Mesothelial cell of epicardium (in vitro differentiated cells): ENCODE data around the gene MIA2. TPM values are rescaled to one million over a fixed set of nuclear protein-coding genes. Genes with fewer than 3 reads are reported as not detected.
"Not testable (repeated sequence)": the region's sequence is repeated elsewhere in the genome, so short reads cannot be mapped to it uniquely, and the experiment has no call there.

ENCODE experiments used
- DNase-seq, 2 experiments: peaks; one replicate each; pipeline ENCODE4 v3.0.0; 2021; ENCODE audit warnings: low spot score in 2 of 2; ENCODE audit not compliant: unreplicated experiment in 2 of 2
- H3K27ac Mint-ChIP-seq: 2 replicates; pipeline ENCODE4 v1.8.0; 2021; ENCODE audit warnings: mixed read lengths
- H3K27me3 Mint-ChIP-seq: 2 replicates; pipeline ENCODE4 v1.8.0; 2021; ENCODE audit warnings: low read depth, mixed read lengths
- H3K36me3 Mint-ChIP-seq: 2 replicates; pipeline ENCODE4 v1.8.0; 2021; ENCODE audit warnings: mixed read lengths
- H3K4me1 Mint-ChIP-seq: 2 replicates; pipeline ENCODE4 v1.8.0; 2021; ENCODE audit warnings: mixed read lengths
- H3K4me3 Mint-ChIP-seq: 2 replicates; pipeline ENCODE4 v1.8.0; 2021; ENCODE audit warnings: mild to moderate bottlenecking, moderate library complexity, mixed read lengths
- H3K9me3 Mint-ChIP-seq: 2 replicates; pipeline ENCODE4 v1.8.0; 2021; ENCODE audit warnings: mixed read lengths
- total RNA-seq: library from RNA; stranded (reverse); gene quantifications from 3 replicates; pipeline ENCODE4 v1.2.1, GENCODE V29; 2021
- TF ChIP-seq, protein P1 (sequence below): fragments of 200-600 bp; sonication (generic); IDR thresholded peaks from one replicate; pipeline ENCODE4 v1.5.0; 2021; ENCODE audit warnings: antibody characterized with exemption; ENCODE audit not compliant: unreplicated experiment

MIA2 gene
- total RNA-seq, 1 donor from 2014 or later, result 18.9 TPM

DNA sequence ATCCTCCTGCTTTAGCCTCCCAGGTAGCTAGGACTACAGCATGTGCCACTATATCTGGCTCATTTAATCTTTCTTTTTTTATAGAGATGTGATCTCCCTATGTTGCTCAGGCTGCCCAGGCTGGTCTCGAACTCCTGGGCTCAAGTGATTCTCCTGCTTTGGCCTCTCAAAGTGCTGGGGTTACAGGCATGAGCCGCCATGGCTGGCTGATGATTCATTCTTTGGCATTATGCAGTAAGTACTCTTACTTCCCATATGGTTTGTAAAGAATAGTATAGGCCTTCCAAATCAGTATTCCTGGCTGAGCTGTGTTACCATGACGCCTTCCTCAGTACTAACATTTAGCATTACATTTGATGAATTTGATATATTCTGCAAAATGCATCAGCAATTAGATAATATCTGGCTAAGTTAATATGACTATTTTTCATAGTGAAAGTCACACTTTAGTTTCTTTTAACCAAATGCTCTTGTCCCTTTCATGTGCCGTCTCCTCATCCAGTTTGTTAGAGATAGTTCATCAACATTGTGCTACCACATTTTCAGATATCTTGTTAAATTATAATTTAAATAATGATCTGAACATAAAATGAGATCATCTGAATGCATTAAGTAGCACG, 3.2 kb upstream of the MIA2 start:
- Mint-ChIP-seq H3K4me3 (no peak overlapping the region), H3K4me1 (peaks cover 11% of the 10 kb centered on the region), H3K36me3 (no peaks in the 10 kb centered on the region), H3K27me3 (no peaks in the 10 kb centered on the region), H3K9me3 (no peaks in the 10 kb centered on the region), H3K27ac (no peak overlapping the region)
- TF ChIP-seq, protein P1, sequence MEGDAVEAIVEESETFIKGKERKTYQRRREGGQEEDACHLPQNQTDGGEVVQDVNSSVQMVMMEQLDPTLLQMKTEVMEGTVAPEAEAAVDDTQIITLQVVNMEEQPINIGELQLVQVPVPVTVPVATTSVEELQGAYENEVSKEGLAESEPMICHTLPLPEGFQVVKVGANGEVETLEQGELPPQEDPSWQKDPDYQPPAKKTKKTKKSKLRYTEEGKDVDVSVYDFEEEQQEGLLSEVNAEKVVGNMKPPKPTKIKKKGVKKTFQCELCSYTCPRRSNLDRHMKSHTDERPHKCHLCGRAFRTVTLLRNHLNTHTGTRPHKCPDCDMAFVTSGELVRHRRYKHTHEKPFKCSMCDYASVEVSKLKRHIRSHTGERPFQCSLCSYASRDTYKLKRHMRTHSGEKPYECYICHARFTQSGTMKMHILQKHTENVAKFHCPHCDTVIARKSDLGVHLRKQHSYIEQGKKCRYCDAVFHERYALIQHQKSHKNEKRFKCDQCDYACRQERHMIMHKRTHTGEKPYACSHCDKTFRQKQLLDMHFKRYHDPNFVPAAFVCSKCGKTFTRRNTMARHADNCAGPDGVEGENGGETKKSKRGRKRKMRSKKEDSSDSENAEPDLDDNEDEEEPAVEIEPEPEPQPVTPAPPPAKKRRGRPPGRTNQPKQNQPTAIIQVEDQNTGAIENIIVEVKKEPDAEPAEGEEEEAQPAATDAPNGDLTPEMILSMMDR, result no peak
- no peak for DNase-seq

DNA sequence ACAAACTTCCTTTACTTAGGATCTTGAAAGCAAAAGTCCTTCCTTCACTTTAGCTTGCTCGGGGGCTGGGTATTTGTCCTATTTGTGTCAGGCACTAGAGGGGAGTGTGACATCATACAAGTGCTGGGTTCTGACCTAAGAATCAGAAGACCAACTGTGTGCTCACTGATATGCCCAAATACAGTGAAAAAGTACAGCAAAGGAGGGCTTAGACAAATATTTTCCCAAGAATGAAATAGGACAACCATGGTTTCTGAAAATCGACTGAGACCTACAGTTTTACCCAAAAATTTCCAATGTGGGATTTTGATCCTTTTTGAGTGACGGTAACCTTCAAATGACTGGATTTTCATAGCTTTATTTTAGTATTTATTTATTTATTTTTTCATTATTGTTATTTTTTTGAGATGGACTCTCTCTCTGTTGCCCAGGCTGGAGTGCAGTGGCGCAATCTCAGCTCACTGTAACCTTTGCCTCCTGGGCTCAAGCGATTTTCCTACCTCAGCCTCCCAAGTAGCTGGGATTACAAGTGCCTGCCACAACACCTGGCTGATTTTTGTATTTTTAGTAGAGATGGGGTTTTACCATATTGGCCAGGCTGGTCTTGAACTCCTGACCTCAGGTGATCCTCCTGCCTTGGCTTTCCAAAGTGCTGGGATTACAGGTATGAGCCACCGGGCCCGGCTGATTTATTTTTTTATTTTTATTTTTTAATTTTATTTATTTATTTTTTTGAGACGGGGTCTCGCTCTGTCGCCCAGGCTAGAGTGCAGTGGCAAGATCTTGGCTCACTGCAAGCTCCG, 1.8 kb upstream of the MIA2 start:
- not testable (repeated sequence) for H3K36me3 Mint-ChIP-seq, DNase-seq, H3K27me3 Mint-ChIP-seq, H3K9me3 Mint-ChIP-seq, H3K27ac Mint-ChIP-seq, H3K4me3 Mint-ChIP-seq
- H3K4me1 Mint-ChIP-seq, result peaks cover 11% of the 10 kb centered on the region

DNA sequence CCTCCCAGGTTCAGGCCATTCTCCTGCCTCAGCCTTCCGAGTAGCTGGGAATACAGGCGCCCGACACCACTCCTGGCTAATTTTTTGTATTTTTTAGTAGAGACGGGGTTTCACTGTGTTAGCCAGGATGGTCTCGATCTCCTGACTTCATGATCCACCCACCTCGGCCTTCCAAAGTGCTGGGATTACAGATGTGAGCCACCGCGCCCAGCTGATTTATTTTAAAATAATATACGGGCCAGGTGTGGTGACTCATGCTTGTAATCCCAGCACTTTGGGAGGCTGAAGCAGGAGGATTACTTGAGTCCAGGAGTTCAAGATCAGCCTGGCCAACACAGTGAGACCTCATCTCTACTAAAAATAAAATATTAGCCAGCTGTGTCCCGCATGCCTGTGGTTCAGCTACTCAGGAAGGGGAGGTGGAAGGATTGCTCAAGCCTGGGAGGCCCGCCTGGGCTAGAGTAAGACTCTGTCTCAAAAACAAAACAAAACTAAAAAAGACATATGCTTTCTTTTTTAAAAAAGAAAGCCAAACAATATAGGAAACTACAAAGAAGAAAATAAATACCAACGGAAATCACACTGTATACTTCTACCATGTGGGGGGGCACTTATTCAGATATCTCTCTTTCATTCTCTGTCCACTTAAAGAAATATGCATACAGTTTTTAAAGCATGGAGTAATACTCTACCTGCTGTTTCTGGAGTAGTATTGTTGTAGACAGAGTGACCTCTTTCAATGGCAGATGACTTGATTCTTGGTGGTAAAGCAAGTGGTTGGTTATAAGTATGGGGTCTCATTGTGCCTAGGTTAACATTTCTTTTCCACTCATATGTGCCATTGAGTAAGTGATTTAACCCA, 930 bp upstream of the MIA2 start:
- Mint-ChIP-seq H3K4me3 (no peak overlapping the region), H3K27me3 (no peaks in the 10 kb centered on the region), H3K4me1 (peaks cover 11% of the 10 kb centered on the region), H3K36me3 (no peaks in the 10 kb centered on the region), H3K27ac (no peak overlapping the region), H3K9me3 (no peaks in the 10 kb centered on the region)
- TF ChIP-seq, protein P1, result no peak
- DNase-seq, result no peak

DNA sequence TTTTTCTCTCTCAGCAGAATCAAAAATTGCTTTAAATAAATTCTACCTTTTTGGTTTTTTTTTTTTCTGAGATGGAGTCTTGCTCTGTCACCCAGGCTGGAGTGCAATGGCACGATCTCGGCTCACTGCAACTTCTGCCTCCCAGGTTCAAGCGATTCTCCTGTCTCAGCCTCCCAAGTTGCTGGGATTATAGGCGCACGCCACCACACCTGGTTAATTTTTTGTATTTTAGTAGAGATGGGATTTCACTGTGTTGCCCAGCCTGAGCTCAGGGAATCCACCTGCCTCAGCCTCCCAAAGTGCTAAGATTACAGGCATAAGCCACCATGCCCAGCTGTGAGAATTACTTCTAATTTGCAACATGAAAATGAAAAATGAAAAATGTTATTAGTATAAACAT, 1.3 kb downstream of the MIA2 start:
- H3K36me3 Mint-ChIP-seq, H3K27me3 Mint-ChIP-seq, H3K4me3 Mint-ChIP-seq, H3K4me1 Mint-ChIP-seq, H3K27ac Mint-ChIP-seq, DNase-seq, H3K9me3 Mint-ChIP-seq: not testable (repeated sequence)

DNA sequence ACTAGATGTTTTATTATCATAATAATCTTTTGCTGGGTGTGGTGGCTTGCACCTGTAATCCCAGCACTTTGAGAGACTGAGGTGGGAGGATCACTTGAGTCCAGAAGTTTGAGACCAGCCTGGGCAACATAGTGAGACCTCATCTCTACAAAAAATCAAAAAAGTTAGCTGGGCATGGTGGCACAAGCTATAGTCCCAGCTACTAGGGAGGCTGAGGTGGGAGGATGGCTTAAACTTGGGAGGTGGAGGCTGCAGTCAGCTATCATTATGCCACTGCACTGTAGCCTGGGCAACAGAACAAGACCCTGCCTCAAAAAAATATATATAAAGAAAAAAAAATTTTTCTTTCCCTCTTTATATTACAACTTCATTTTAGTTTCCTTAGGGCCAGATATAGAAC, 1.8 kb downstream of the MIA2 start:
- H3K4me1 Mint-ChIP-seq, DNase-seq, H3K4me3 Mint-ChIP-seq, H3K9me3 Mint-ChIP-seq, H3K27me3 Mint-ChIP-seq, H3K36me3 Mint-ChIP-seq, H3K27ac Mint-ChIP-seq: not testable (repeated sequence)

DNA sequence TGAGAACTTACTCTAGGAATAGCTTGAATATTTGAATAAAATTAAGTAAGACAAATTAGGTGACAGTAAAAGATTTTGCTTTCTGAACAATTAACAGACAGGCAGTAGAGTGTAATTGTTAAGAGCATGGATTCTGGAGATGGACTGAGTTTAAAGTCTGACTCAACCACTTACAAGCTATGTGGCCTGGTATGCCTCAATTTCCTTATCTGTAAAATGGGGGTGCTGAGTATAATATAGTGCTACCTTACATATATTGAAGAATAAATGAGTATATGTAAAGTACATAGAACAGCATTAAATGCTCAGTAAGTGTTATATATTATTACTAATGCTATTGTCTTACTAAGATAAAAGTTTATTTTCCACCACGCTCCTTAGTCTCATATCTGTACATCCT, 7.1 kb downstream of the MIA2 start:
- Mint-ChIP-seq H3K4me3 (no peak overlapping the region), H3K4me1 (peaks cover 11% of the 10 kb centered on the region), H3K9me3 (no peaks in the 10 kb centered on the region), H3K36me3 (no peaks in the 10 kb centered on the region), H3K27me3 (no peaks in the 10 kb centered on the region), H3K27ac (no peak overlapping the region)
- no peak for DNase-seq
- TF ChIP-seq, protein P1, result no peak

DNA sequence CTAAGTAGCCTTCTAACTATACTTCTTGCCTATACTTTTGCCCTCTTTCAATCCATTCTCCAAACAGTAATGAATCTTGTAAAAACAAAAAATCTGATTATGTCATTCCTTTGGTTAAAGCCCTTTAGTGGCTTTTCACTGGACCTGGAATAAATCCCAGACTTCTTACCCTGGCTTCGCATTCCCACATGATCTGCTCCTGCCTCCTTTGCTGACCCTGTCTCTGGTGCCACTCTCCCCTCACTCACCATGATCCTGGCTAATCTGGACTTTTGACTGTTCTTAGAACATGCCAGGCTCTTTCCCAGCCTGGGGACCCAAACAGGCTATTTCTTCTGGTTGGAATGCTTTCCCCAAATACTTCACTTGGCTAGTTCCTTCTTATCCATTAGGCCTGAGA, 7.9 kb downstream of the MIA2 start:
- peaks cover 11% of the 10 kb centered on the region for H3K4me1 Mint-ChIP-seq
- no peak overlapping the region for H3K27ac Mint-ChIP-seq
- H3K9me3 Mint-ChIP-seq, result no peaks in the 10 kb centered on the region
- no peak for DNase-seq
- H3K4me3 Mint-ChIP-seq, result no peak overlapping the region
- H3K36me3 Mint-ChIP-seq, result no peaks in the 10 kb centered on the region
- no peaks in the 10 kb centered on the region for H3K27me3 Mint-ChIP-seq
- TF ChIP-seq, protein P1, result no peak
